GM21447 (cell line): ENCODE measurements around the gene RPS15.

Experiments
- ATAC-seq: cut with Tn5 transposase; IDR thresholded peaks from one replicate; pipeline ENCODE4 v1.9.1; 2021; ENCODE audit not compliant: unreplicated experiment

Gene RPS15

DNA sequence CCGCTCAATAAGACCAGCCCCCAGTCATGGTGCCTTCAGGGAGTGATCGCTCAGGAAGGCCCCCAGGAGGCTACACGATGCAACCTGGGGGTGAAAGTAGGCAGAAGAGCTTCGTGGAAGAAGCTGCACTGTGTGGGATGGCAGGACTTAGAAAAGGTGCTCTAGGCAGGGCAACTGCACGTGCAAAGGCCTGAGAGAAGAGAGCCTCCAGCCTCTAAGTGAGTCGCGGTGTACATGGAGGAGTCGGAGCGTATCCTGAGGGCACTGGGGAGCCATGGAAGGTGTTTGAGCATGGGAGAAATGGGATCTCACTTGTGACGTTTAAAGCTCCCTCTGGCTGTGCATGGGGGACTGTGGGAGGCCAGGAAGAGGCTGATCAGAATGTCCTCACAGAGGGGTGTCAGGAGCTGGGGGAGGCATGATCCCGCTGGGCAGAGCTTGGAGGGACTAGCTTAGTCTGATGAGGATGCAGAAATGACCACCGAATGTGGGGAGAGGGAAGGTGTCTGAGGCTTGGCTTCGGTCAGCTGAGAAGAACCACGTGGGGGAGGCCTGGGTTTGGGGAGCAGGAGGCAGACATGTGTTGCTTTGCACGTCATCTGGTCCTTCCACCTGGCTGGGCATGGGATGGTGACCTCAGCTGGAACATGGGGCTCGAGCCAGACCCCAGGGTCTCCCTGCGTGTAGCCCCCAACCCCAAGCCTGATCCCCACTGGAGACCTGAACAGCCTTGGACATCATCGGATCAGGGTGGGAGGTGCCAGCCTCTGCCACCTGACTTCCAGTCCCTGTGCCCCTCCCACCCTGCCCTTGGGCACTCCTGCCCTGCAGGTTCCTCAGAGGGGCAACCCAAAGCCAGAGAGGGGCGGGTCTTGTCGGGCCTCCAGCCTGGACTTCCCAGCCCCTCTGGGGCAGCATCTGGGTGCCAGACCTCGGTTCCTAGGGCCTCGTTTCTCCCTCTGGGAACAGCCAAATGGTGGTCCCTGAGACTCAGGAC, 12.8 kb downstream of the RPS15 start:
- ATAC-seq, result no peak

DNA sequence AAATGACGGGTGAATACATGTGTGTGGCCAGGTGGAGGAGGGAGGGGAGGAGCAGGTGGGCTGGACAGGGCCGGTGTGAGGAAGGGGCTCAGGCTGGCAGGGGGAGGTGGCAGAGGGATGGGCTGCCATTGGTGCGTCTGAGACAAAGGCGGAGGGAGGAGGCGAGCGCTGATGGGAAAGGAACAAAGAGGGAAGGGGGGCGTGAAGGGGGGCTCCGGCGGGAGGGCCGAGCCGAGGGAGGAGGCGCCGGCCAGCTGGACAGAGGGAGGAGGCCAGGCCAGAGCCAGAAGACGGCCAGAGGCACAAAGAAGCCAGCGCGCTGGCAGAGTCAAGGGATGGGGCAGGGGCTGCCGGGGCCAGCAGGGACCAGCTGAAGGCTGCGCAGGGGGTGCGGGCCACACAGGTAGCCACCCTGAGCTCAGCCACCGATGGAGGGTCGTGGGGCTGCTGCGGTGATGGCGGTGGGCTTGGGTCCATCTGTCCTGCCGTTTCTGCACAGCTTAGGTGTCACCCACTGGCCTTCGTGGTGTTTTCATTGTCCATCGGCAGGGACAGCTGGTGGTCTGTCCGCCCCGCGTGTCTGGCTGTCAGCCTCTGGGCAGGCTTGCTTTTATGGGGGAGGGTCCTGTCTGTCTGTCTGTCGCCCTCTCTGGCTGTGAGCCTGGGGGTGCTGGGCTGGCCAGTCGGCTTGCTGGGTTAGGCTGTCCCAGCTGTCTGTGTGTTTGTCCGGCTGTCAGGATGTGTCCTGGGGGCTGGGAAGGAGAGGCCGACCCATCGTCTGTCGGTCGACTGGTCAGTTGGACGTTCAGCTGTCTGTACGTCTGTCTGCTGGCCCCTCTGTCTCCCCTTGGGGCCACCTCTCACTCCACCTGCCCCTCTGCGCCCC, 14.0 kb downstream of the RPS15 start:
- no peak for ATAC-seq

- no peak for ATAC-seq
Measured at GRCh38 chr19:1452802-1453524, 14.8 kb downstream of the RPS15 start.

DNA sequence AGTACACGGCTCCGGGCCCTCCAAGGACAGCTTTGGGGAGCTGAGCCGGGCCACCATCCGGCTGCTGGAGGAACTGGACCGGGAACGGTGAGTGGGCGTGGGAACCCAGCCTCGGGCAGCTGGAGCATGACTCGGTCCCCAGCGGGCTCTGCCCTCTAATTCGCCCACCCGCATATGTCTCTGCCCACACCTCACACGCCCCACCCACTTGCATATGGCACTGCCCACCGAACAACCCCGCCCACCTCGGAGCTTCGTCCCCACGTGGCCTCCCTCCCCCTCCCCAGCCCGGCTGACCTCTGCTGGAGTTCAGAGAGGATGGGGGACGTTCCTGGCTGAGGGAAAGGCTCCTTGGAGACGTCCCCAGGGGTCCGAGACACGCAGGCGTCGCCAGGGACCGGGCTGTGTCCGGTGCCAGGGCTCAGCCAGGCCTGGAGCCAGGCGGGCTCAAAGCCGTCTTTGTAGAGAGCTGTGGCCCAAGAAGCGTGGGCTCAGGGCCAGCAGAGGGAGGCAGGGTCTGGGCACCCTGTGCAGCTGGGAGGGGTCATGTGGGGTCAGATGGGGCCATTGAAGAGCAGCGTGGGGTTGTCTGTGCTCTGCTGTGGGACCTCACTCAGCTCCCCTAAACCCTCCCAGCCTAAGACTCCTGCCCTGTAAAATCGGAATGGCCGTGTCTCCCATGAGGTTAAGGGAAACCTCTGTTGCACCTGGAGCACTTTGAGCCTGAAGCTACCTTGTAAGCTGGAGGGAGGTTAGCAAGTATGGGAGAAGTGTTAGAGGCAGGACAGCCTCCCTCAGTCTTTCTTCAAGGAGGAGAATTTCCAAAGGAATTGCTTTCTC, 15.5 kb downstream of the RPS15 start:
- no peak for ATAC-seq

GRCh38 chr19:1455002-1455335, 16.8 kb downstream of the RPS15 start:
- no peak for ATAC-seq

DNA sequence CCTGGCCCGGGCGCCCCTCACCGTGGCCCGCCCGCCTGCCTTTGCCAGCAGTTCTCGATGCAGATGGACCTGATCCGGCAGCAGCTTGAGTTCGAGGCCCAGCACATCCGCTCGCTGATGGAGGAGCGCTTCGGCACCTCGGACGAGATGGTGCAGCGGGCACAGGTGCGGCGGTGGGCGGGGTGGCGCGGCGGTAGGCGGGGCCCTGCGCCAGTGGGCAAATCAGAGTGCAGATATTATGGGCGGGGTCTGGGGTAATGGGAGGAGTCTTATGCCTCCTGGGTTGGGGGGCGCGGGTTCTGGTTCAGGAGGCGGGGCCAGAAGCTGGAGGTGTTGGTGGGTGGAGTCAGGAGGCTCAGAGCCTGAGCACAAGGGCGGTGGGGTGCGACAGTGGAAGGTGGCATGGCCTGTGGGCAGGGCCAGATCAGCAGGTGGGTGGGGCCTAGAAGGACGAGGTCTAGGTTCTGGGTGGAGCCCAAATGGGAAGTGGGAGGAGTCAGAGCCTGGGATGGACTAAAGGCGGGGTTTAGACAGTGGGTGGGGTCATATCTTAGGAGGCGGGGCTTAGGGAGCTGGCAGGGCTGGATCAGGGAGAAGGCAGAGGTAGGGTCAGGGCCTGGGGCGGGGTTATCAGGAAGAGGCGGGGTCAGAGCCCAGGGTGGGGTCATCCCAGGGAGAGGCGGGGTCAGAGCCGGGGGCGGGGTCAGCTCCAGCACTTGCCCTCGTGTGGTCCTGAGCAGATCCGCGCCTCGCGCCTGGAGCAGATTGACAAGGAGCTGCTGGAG, 17.3 kb downstream of the RPS15 start:
- ATAC-seq, result no peak

GRCh38 chr19:1456121-1456900, 18.1 kb downstream of the RPS15 start:
- ATAC-seq, result no peak

GRCh38 chr19:1457031-1457739, 19.0 kb downstream of the RPS15 start:
- no peak for ATAC-seq

GRCh38 chr19:1457892-1458291, 19.7 kb downstream of the RPS15 start:
- no peak for ATAC-seq

GRCh38 chr19:1459479-1459878, 21.3 kb downstream of the RPS15 start:
- no peak for ATAC-seq

DNA sequence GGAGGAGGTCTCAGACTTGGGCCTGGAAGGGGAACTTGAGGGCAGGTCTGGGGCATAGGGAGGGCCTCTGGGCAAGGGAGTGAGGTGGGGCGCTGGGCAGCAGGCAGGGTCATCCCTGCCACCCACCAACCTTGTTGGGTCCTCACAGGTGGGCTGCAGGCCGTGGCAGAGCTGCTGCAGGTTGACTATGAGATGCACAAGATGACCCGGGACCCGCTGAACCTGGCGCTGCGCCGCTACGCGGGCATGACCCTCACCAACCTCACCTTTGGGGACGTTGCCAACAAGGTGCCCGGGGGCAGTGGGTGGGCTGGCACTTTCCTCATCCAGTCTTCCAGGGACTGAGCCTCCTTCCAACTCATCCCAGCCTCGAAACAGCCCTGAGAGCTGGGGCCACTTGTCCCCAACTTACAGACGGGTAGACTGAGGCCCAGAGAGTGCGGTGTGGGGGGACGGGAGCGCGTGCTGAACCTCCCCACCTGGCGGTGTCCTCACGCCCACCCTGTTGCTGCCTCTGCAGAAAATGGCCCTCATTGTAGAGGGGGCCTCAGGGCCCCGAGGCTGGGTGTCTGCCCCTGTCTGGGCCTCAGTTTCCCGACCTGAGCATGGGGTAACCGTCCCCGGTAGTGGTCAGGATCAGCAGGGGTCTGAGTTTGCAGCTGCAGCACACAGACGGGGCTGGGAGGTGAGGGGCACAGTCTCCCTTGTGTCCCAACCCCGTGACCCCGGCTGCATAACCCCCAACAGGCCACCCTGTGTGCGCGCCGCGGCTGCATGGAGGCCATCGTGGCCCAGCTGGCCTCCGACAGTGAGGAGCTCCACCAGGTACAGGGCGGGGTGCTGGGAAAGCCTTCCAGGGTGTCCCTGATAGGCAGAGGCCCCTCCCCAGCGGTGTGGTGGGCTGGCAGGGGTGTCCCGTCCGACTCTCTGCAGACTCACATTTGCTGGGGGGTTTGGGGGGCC, 22.1 kb downstream of the RPS15 start:
- ATAC-seq, result no peak

- ATAC-seq, result no peak
Measured at GRCh38 chr19:1461862-1462261, 23.7 kb downstream of the RPS15 start.

DNA sequence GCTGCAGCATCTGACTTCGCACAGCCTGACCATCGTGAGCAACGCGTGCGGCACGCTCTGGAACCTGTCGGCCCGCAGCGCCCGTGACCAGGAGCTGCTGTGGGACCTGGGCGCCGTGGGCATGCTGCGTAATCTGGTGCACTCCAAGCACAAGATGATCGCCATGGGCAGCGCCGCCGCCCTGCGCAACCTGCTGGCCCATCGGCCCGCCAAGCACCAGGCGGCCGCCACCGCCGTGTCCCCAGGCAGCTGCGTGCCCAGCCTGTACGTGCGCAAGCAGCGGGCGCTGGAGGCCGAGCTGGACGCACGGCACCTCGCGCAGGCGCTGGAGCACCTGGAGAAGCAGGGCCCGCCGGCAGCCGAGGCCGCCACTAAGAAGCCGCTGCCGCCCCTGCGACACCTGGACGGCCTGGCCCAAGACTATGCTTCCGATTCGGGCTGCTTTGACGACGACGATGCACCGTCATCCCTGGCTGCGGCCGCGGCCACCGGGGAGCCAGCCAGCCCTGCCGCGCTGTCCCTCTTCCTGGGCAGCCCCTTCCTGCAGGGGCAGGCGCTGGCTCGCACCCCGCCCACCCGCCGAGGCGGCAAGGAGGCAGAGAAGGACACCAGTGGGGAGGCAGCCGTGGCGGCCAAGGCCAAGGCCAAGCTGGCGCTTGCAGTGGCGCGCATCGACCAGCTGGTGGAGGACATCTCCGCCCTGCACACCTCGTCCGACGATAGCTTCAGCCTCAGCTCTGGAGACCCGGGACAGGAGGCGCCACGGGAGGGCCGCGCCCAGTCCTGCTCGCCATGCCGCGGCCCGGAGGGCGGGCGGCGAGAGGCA, 27.2 kb downstream of the RPS15 start:
- ATAC-seq, result no peak

DNA sequence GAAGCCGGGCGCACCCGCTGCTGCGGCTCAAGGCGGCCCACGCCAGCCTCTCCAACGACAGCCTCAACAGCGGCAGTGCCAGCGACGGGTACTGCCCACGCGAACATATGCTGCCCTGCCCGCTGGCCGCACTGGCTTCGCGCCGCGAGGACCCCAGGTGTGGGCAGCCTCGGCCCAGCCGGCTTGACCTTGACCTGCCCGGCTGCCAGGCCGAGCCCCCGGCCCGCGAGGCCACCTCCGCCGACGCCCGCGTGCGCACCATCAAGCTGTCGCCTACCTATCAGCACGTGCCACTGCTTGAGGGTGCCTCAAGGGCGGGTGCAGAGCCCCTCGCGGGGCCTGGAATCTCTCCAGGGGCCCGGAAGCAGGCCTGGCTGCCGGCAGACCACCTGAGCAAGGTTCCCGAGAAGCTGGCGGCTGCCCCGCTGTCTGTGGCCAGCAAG, 27.8 kb downstream of the RPS15 start:
- no peak for ATAC-seq

GRCh38 chr19:1466461-1467214, 28.4 kb downstream of the RPS15 start:
- ATAC-seq, result no peak

GRCh38 chr19:1467215-1467489, 29.0 kb downstream of the RPS15 start:
- ATAC-seq, result no peak
